A549 (cell line): ENCODE data around the gene LGMN. TPM values are rescaled to one million over a fixed set of nuclear protein-coding genes. Genes with fewer than 3 reads are reported as not detected.
"Not testable (repeated sequence)": the region's sequence is repeated elsewhere in the genome, so short reads cannot be mapped to it uniquely, and the experiment has no call there.

Experiments used
- ATAC-seq, 2 experiments: fragments of 200-7000 bp in 1 of 2; fragments of >200 bp in 1 of 2; cut with Nextera tagmentation in 1 of 2; cut with Tn5 transposase in 1 of 2; 3 replicates each; pipeline versions ENCODE4 v1.8.0 to v1.9.1; 2018 to 2020; ENCODE audit warnings: mild to moderate bottlenecking in 1 of 2, moderate library complexity in 1 of 2
- CTCF ChIA-PET: fragments of 300-600 bp; sonication (Branson Sonifier 250); formaldehyde crosslinking; extraction: SDS; loops from one replicate; lab custom pipeline; 2021; ENCODE audit warnings: antibody characterized with exemption, inconsistent platforms; lab: Yijun Ruan, JAX
- POLR2A ChIA-PET: fragments of 350-600 bp; formaldehyde crosslinking; extraction: SDS; loops from one replicate; lab custom pipeline; 2021; ENCODE audit warnings: antibody characterized with exemption, inconsistent platforms; lab: Yijun Ruan, JAX
- DNase-seq, 2 experiments: peaks; one replicate each; pipeline versions ENCODE4 v3.0.0 to v3.0.0-alpha.2; 2011 to 2016; ENCODE audit warnings: low read depth in 1 of 2, low spot score in 1 of 2
- FAIRE-seq: peaks from 2 replicates; lab custom pipeline; 2011; peaks lifted over from hg19 to GRCh38; lab: Jason Lieb, UNC
- H3K27ac ChIP-seq, 2 experiments: fragments of >200 bp; sonication (Bioruptor Twin); formaldehyde crosslinking; 3 replicates each; pipeline ENCODE4 v1.5.1; 2016 to 2017
- H3K4me1 ChIP-seq: fragments of >200 bp; sonication (Bioruptor Twin); formaldehyde crosslinking; 3 replicates; pipeline ENCODE4 v1.6.1; 2016
- H3K4me2 ChIP-seq: fragments of >200 bp; sonication (Bioruptor Twin); formaldehyde crosslinking; 3 replicates; pipeline ENCODE4 v1.6.1; 2016
- H3K4me3 ChIP-seq: fragments of >200 bp; sonication (Bioruptor Twin); formaldehyde crosslinking; 3 replicates; pipeline ENCODE4 v1.5.1; 2016
- H3K9me3 ChIP-seq: fragments of >200 bp; sonication (Bioruptor Twin); formaldehyde crosslinking; 3 replicates; pipeline ENCODE4 v1.6.1; 2016
- ATOH8 ChIP-seq: fragments of 250-450 bp; sonication (Bioruptor Pico); IDR thresholded peaks from 2 replicates; pipeline ENCODE4 v1.5.0; 2020; ENCODE audit warnings: low read depth, mild to moderate bottlenecking, moderate library complexity
- BHLHE40 ChIP-seq: IDR thresholded peaks from 2 replicates; pipeline ENCODE4 v1.6.1; 2012; ENCODE audit warnings: low read depth, low read length, inconsistent platforms
- CBX2 ChIP-seq: fragments of 200-600 bp; sonication (generic); IDR thresholded peaks from 2 replicates; pipeline ENCODE4 v1.6.1; 2016; ENCODE audit warnings: low read depth, mild to moderate bottlenecking, borderline replicate concordance
- CBX8 ChIP-seq: fragments of 200-600 bp; sonication (generic); IDR thresholded peaks from 2 replicates; pipeline ENCODE4 v1.6.1; 2016
- CEBPB ChIP-seq, 2 experiments: fragments of >200 bp in 1 of 2; sonication (Bioruptor Twin) in 1 of 2; formaldehyde crosslinking in 1 of 2; IDR thresholded peaks; 2 replicates each; pipeline ENCODE4 v1.6.1; 2012 to 2016
- CHD4 ChIP-seq: fragments of 200-600 bp; sonication (generic); IDR thresholded peaks from 2 replicates; pipeline ENCODE4 v1.6.1; 2016; ENCODE audit warnings: antibody characterized with exemption, mild to moderate bottlenecking, borderline replicate concordance
- EHF ChIP-seq: fragments of 250-450 bp; sonication (Bioruptor Pico); IDR thresholded peaks from 2 replicates; pipeline ENCODE4 v1.5.0; 2020; ENCODE audit warnings: mild to moderate bottlenecking
- ELK1 ChIP-seq: fragments of 150-350 bp; IDR thresholded peaks from 2 replicates; pipeline ENCODE4 v1.6.1; 2014; ENCODE audit warnings: low read depth, mild to moderate bottlenecking, low read length
- EP300 ChIP-seq, 2 experiments: fragments of >200 bp; sonication (Bioruptor Twin); formaldehyde crosslinking; IDR thresholded peaks; 2 replicates in 1 of 2; 3 replicates in 1 of 2; pipeline ENCODE4 v1.6.1; 2016 to 2017
- FOSB ChIP-seq: fragments of 250-450 bp; sonication (Bioruptor Pico); IDR thresholded peaks from 2 replicates; pipeline ENCODE4 v1.5.0; 2020; ENCODE audit warnings: mild to moderate bottlenecking, moderate library complexity
- GATA3 ChIP-seq: IDR thresholded peaks from 2 replicates; pipeline ENCODE4 v1.6.1; 2012; ENCODE audit warnings: borderline replicate concordance
- HES2 ChIP-seq: fragments of >200 bp; sonication (Bioruptor Twin); formaldehyde crosslinking; IDR thresholded peaks from 2 replicates; pipeline ENCODE4 v1.6.1; 2016
- HOXA7 ChIP-seq: fragments of 250-450 bp; sonication (Bioruptor Pico); IDR thresholded peaks from 2 replicates; pipeline ENCODE4 v1.5.0; 2020; ENCODE audit warnings: mild to moderate bottlenecking, moderate library complexity
- HOXB13 ChIP-seq: fragments of 250-450 bp; sonication (Bioruptor Pico); IDR thresholded peaks from 2 replicates; pipeline ENCODE4 v1.5.0; 2020; ENCODE audit warnings: low read depth, mild to moderate bottlenecking, moderate library complexity
- KDM1A ChIP-seq: fragments of 200-600 bp; sonication (generic); IDR thresholded peaks from 2 replicates; pipeline ENCODE4 v1.6.1; 2016; ENCODE audit warnings: low read depth, mild to moderate bottlenecking
- KDM5A ChIP-seq: fragments of 200-600 bp; sonication (generic); IDR thresholded peaks from 2 replicates; pipeline ENCODE4 v1.6.1; 2016; ENCODE audit warnings: antibody characterized with exemption, mild to moderate bottlenecking
- MAX ChIP-seq: IDR thresholded peaks from 2 replicates; pipeline ENCODE4 v1.6.1; 2012
- NFE2L2 ChIP-seq: fragments of 150-350 bp; conservative IDR thresholded peaks from 2 replicates; pipeline ENCODE4 v1.6.1; 2014; ENCODE audit warnings: low read length
- NR3C1 ChIP-seq: fragments of >200 bp; sonication (Bioruptor Twin); formaldehyde crosslinking; IDR thresholded peaks from 3 replicates; pipeline ENCODE4 v1.6.1; 2017
- PBX3 ChIP-seq: IDR thresholded peaks from 2 replicates; pipeline ENCODE4 v1.6.1; 2012
- PHF8 ChIP-seq: fragments of 200-600 bp; sonication (generic); IDR thresholded peaks from 2 replicates; pipeline ENCODE4 v1.6.1; 2016; ENCODE audit warnings: low read depth, mild to moderate bottlenecking, antibody characterized with exemption, moderate library complexity, borderline replicate concordance
- POLR2AphosphoS2 ChIP-seq: conservative IDR thresholded peaks from 2 replicates; pipeline ENCODE4 v1.6.1; 2012; ENCODE audit warnings: low read length, improper control_type of control experiment, inconsistent platforms
- RARB ChIP-seq: fragments of 250-450 bp; sonication (Bioruptor Pico); IDR thresholded peaks from 2 replicates; pipeline ENCODE4 v1.8.0; 2021; ENCODE audit warnings: mild to moderate bottlenecking, moderate library complexity
- RCOR1 ChIP-seq: fragments of 150-350 bp; IDR thresholded peaks from 2 replicates; pipeline ENCODE4 v1.6.1; 2014; ENCODE audit warnings: antibody characterized with exemption, low read length, low read depth
- SREBF2 ChIP-seq: fragments of 450-650 bp; IDR thresholded peaks from 2 replicates; pipeline ENCODE4 v1.6.1; 2014; ENCODE audit warnings: mild to moderate bottlenecking, moderate library complexity
- TFCP2L1 ChIP-seq: fragments of 250-450 bp; sonication (Bioruptor Pico); IDR thresholded peaks from 2 replicates; pipeline ENCODE4 v1.5.0; 2021; ENCODE audit warnings: mild to moderate bottlenecking
- TP53 ChIP-seq: fragments of 250-450 bp; sonication (Bioruptor Pico); IDR thresholded peaks from 2 replicates; pipeline ENCODE4 v1.5.0; 2021; ENCODE audit warnings: mild to moderate bottlenecking, moderate library complexity
- USF2 ChIP-seq: fragments of 450-650 bp; IDR thresholded peaks from 2 replicates; pipeline ENCODE4 v1.6.1; 2014; ENCODE audit warnings: antibody characterized with exemption
- ZC3H11A ChIP-seq: fragments of 450-650 bp; IDR thresholded peaks from 2 replicates; pipeline ENCODE4 v1.6.1; 2014; ENCODE audit warnings: antibody characterized with exemption, mild to moderate bottlenecking
- ZNF302 ChIP-seq: fragments of 250-450 bp; sonication (Bioruptor Pico); IDR thresholded peaks from 2 replicates; pipeline ENCODE4 v1.9.0; 2021; ENCODE audit warnings: inconsistent platforms, mild to moderate bottlenecking, moderate library complexity
- WGBS: methylation state at CpG from one replicate; pipeline ENCODE4 v1.1.6; 2017; ENCODE audit errors: missing lambda C conversion rate; 5-methylcytosine and 5-hydroxymethylcytosine counted together
- polyA plus RNA-seq, 4 experiments: library from polyadenylated mRNA; depleted of rRNA in 3 of 4; stranded (reverse); fragments of >200 nt; fragmentation: RNase III in 1 of 4; extraction: RNeasy Plus Mini Kit Qiagen cat#74134 plus additional on column Dnase treatment in 1 of 4; gene quantifications; 2 replicates in 3 of 4; 3 replicates in 1 of 4; pipeline ENCODE4 v1.2.3, GENCODE V29; 2011 to 2017

LGMN gene
- polyA plus RNA-seq, 2 of the 4 experiments (the other 2 are of a cell fraction) = 70.4 to 106 TPM

GRCh38 chr14:92680330-92680729 lies 68.1 kb downstream of the LGMN start:
- not testable (repeated sequence) for H3K4me3 ChIP-seq, DNase-seq, H3K9me3 ChIP-seq, H3K4me1 ChIP-seq, H3K4me2 ChIP-seq, FAIRE-seq, ATAC-seq
- ChIA-PET CTCF (interaction anchor here (0.5 to 4.0 kb wide), 12 partner anchors 10 to 1158 kb away, joined by 3 to 33 read pairs (median 3); no protein-coding TSS in a partner anchor), POLR2A (interaction anchor here (0.7 kb wide), 1 partner anchor 21 kb away, joined by 3 read pairs; no protein-coding TSS in a partner anchor)
- 82% methylated on average over 4 of the region's 4 CpGs for WGBS
- H3K27ac ChIP-seq = peak overlapping the region in 1 of 2 experiments; percentile 58; a peak in 2 of 6 replicates

GRCh38 chr14:92679246-92679645 lies 69.2 kb downstream of the LGMN start:
- CTCF ChIA-PET = interaction anchor here (0.9 to 4.0 kb wide), 2 partner anchors 11 to 89 kb away, joined by 3 to 33 read pairs; no protein-coding TSS in a partner anchor
- DNase-seq (no peak), FAIRE-seq (no peak), ATAC-seq (no peak)
- no peak for TF ChIP-seq KDM5A
- no peak for TF ChIP-seq CBX2
- no peak for TF ChIP-seq TP53 (CRISPR knock-in tag)
- TF ChIP-seq FOSB (CRISPR knock-in tag) = no peak
- TF ChIP-seq POLR2AphosphoS2 = no peak
- TF ChIP-seq ELK1 = no peak
- TF ChIP-seq ZC3H11A = no peak
- no peak for TF ChIP-seq BHLHE40
- TF ChIP-seq EHF (CRISPR knock-in tag) = no peak
- no peak for TF ChIP-seq RARB (CRISPR knock-in tag)
- no peak for TF ChIP-seq TFCP2L1 (CRISPR knock-in tag)
- no peak for TF ChIP-seq MAX
- no peak for TF ChIP-seq RCOR1
- TF ChIP-seq PHF8 = no peak
- TF ChIP-seq EP300 (IDR thresholded peaks at IDR 0.05) = no peak
- no peak for TF ChIP-seq HOXB13 (CRISPR knock-in tag)
- TF ChIP-seq ZNF302 (CRISPR knock-in tag) = no peak
- no peak for TF ChIP-seq HOXA7 (CRISPR knock-in tag)
- TF ChIP-seq NFE2L2 = no peak
- POLR2A ChIA-PET = no interaction called here
- no CpG with 5 or more reads among the region's 4 CpGs for WGBS
- H3K4me2 ChIP-seq = no peak overlapping the region
- no peaks in the 10 kb centered on the region for H3K4me1 ChIP-seq
- no peak overlapping the region for H3K4me3 ChIP-seq
- no peak overlapping the region for H3K27ac ChIP-seq
- 0 out of 3 replicates have a peak, but pooled peaks cover 4% of the 10 kb centered on the region for H3K9me3 ChIP-seq

GRCh38 chr14:92678766-92679165 lies 69.7 kb downstream of the LGMN start:
- ATAC-seq (no peak), DNase-seq (no peak), FAIRE-seq (no peak)
- TF ChIP-seq CEBPB (IDR thresholded peaks at IDR 0.05) = no peak
- TF ChIP-seq CHD4 = no peak
- no peak for TF ChIP-seq KDM1A
- no peak for TF ChIP-seq SREBF2
- TF ChIP-seq ATOH8 (CRISPR knock-in tag) = no peak
- no peak for TF ChIP-seq CBX8
- TF ChIP-seq GATA3 = no peak
- no peak for TF ChIP-seq USF2
- TF ChIP-seq PBX3 = no peak
- TF ChIP-seq NR3C1 = no peak
- no peak for TF ChIP-seq BHLHE40
- no peak for TF ChIP-seq HES2
- TF ChIP-seq ZNF302 (CRISPR knock-in tag) = no peak
- 86% methylated on average over 5 of the region's 5 CpGs for WGBS
- Histone ChIP-seq H3K4me2 (no peak overlapping the region), H3K27ac (no peak overlapping the region), H3K9me3 (0 out of 3 replicates have a peak, but pooled peaks cover 4% of the 10 kb centered on the region), H3K4me1 (no peaks in the 10 kb centered on the region), H3K4me3 (no peak overlapping the region)
- POLR2A ChIA-PET = no interaction called here
- CTCF ChIA-PET = interaction anchor here (0.9 kb wide), 1 partner anchor 89 kb away, joined by 3 read pairs; no protein-coding TSS in a partner anchor
